ENCODE data around the gene ADGRB2. TPM values are rescaled to one million over a fixed set of nuclear protein-coding genes. Genes with fewer than 3 reads are reported as not detected.

The ADGRB2 gene
- total RNA-seq, 2 donors from 2014 or later: 14.4 to 19.1 TPM

GRCh38 chr1:31782421-31783410 is 18.6 kb upstream of the ADGRB2 start:
- no peaks in the 10 kb centered on the region for H3K9me3 ChIP-seq
- DNase-seq (ENCODE audit: low spot score): no peak
- no peak overlapping the region for H3K4me3 ChIP-seq
- H3K27me3 ChIP-seq: no peaks in the 10 kb centered on the region
- H3K36me3 ChIP-seq: no peaks in the 10 kb centered on the region
- no peak overlapping the region for H3K27ac ChIP-seq
- peaks cover 0 to 20% of the 10 kb centered on the region in 2 donors for H3K4me1 ChIP-seq
- TF ChIP-seq CTCF (IDR thresholded peaks at IDR 0.05): no peak

GRCh38 chr1:31781756-31782371 is 17.7 kb upstream of the ADGRB2 start:
- Histone ChIP-seq H3K9me3 (no peaks in the 10 kb centered on the region), H3K4me1 (peaks cover 0 to 20% of the 10 kb centered on the region in 2 donors), H3K36me3 (no peaks in the 10 kb centered on the region), H3K27ac (no peak overlapping the region), H3K27me3 (no peaks in the 10 kb centered on the region), H3K4me3 (no peak overlapping the region)
- no peak for TF ChIP-seq CTCF (IDR thresholded peaks at IDR 0.05)
- DNase-seq (ENCODE audit: low spot score): no peak

GRCh38 chr1:31781138-31781755 is 17.1 kb upstream of the ADGRB2 start:
- DNase-seq (ENCODE audit: low spot score): no peak
- H3K36me3 ChIP-seq: no peaks in the 10 kb centered on the region
- no peaks in the 10 kb centered on the region for H3K9me3 ChIP-seq
- H3K27ac ChIP-seq: no peak overlapping the region
- TF ChIP-seq CTCF (IDR thresholded peaks at IDR 0.05): no peak
- no peaks in the 10 kb centered on the region for H3K27me3 ChIP-seq
- peaks cover 0 to 20% of the 10 kb centered on the region in 2 donors for H3K4me1 ChIP-seq
- H3K4me3 ChIP-seq: no peak overlapping the region

GRCh38 chr1:31780632-31781031 is 16.5 kb upstream of the ADGRB2 start:
- Histone ChIP-seq H3K4me3 (no peak overlapping the region), H3K36me3 (no peaks in the 10 kb centered on the region), H3K27ac (no peak overlapping the region), H3K9me3 (no peaks in the 10 kb centered on the region), H3K27me3 (no peaks in the 10 kb centered on the region), H3K4me1 (peaks cover 0 to 20% of the 10 kb centered on the region in 2 donors)
- no peak for DNase-seq (ENCODE audit: low spot score)
- no peak for TF ChIP-seq CTCF (IDR thresholded peaks at IDR 0.05)

- Histone ChIP-seq H3K4me3 (no peak overlapping the region), H3K36me3 (no peaks in the 10 kb centered on the region), H3K9me3 (no peaks in the 10 kb centered on the region), H3K27me3 (no peaks in the 10 kb centered on the region), H3K27ac (no peak overlapping the region), H3K4me1 (peaks cover 0 to 20% of the 10 kb centered on the region in 2 donors)
- DNase-seq (ENCODE audit: low spot score): no peak
- TF ChIP-seq CTCF (IDR thresholded peaks at IDR 0.05): no peak
These were observed 15.5 kb upstream of the ADGRB2 start for GRCh38 chr1:31779687-31780086.
